Endodermal cell (in vitro differentiated cells): ENCODE data around the gene TMPRSS13. TPM values are rescaled to one million over a fixed set of nuclear protein-coding genes. Genes with fewer than 3 reads are reported as not detected.
A peak's percentile ranks its signal among the peaks of the same experiment; 100 is the strongest.

Experiments
- DNase-seq: peaks from one replicate; pipeline ENCODE4 v3.0.0-alpha.2; 2017
- H3K27ac ChIP-seq: 2 replicates; pipeline ENCODE4 v1.5.1; 2013; ENCODE audit warnings: mild to moderate bottlenecking, low read depth, low read length, moderate library complexity
- H3K27me3 ChIP-seq: 2 replicates; pipeline ENCODE4 v1.6.1; 2013; ENCODE audit warnings: mild to moderate bottlenecking, low read length, moderate library complexity; ENCODE audit not compliant: insufficient read depth, control insufficient read depth, poor library complexity, severe bottlenecking
- H3K36me3 ChIP-seq: 2 replicates; pipeline ENCODE4 v1.7.0; 2013; ENCODE audit warnings: mild to moderate bottlenecking, low read length, moderate library complexity; ENCODE audit not compliant: control insufficient read depth, insufficient read depth
- H3K4me1 ChIP-seq: one replicate; pipeline ENCODE4 v1.7.0; 2013; ENCODE audit warnings: low read length; ENCODE audit not compliant: control insufficient read depth, insufficient read depth
- H3K4me3 ChIP-seq: 2 replicates; pipeline ENCODE4 v1.5.1; 2013; ENCODE audit warnings: mild to moderate bottlenecking, low read length, moderate library complexity
- H3K9ac ChIP-seq: 2 replicates; pipeline ENCODE4 v1.6.1; 2013; ENCODE audit warnings: mild to moderate bottlenecking, low read length, moderate library complexity; ENCODE audit not compliant: poor library complexity, severe bottlenecking; ENCODE audit errors: extremely low read depth
- H3K9me3 ChIP-seq: 2 replicates; pipeline ENCODE4 v1.6.1; 2013; ENCODE audit warnings: mild to moderate bottlenecking, low read length, moderate library complexity; ENCODE audit not compliant: control insufficient read depth
- H3K27ac Mint-ChIP-seq: 2 replicates; pipeline ENCODE4 v1.8.0; 2020; ENCODE audit warnings: mixed read lengths
- H3K27me3 Mint-ChIP-seq: 2 replicates; pipeline ENCODE4 v1.8.0; 2021; ENCODE audit warnings: mild to moderate bottlenecking, mixed read lengths; ENCODE audit not compliant: insufficient read depth
- H3K36me3 Mint-ChIP-seq: 2 replicates; pipeline ENCODE4 v1.8.0; 2020; ENCODE audit warnings: low read depth, mixed read lengths
- H3K4me1 Mint-ChIP-seq: 2 replicates; pipeline ENCODE4 v1.8.0; 2020; ENCODE audit warnings: mixed read lengths
- H3K4me3 Mint-ChIP-seq: 2 replicates; pipeline ENCODE4 v1.8.0; 2020; ENCODE audit warnings: mild to moderate bottlenecking, moderate library complexity, mixed read lengths
- H3K9me3 Mint-ChIP-seq: 2 replicates; pipeline ENCODE4 v1.8.0; 2020; ENCODE audit warnings: mild to moderate bottlenecking, mixed read lengths
- WGBS, 2 experiments: methylation state at CpG; one replicate each; pipeline versions ENCODE4 v1.1.5 to v1.1.7; 2013; ENCODE audit warnings: missing lambda C conversion rate in 2 of 2, mixed read lengths in 1 of 2; ENCODE audit not compliant: insufficient coverage in 1 of 2, insufficient read length in 1 of 2; 5-methylcytosine and 5-hydroxymethylcytosine counted together
- total RNA-seq, 2 donors: library from RNA; stranded (reverse); fragmentation: NEBNext Ultra II Directional in 1 of 2; extraction: Animal tissue kit (Norgen Biotek cat#: 25700) in 1 of 2; gene quantifications; 2 replicates in 1 of 2; 3 replicates in 1 of 2; pipeline ENCODE4 v1.2.1, GENCODE V29; 2021
- TF ChIP-seq, protein P1 (sequence below): fragments of 200-600 bp; sonication (generic); conservative IDR thresholded peaks from 2 replicates; pipeline ENCODE4 v1.5.0; 2021; ENCODE audit warnings: antibody characterized with exemption, mild to moderate bottlenecking

Gene TMPRSS13
- total RNA-seq, 2 donors from 2014 or later = 2.5 to 6.4 TPM

- peaks cover 47% of the 10 kb centered on the region for H3K4me1 Mint-ChIP-seq
- H3K27me3 Mint-ChIP-seq = peaks cover 60% of the 10 kb centered on the region
- H3K27ac Mint-ChIP-seq = peak overlapping the region; percentile 79
- Histone ChIP-seq H3K9me3 (no peaks in the 10 kb centered on the region), H3K36me3 (peaks cover 4% of the 10 kb centered on the region), H3K27ac (peak overlapping the region; percentile 69), H3K4me1 (peaks cover 20% of the 10 kb centered on the region), H3K4me3 (peak overlapping the region; percentile 89), H3K27me3 (peaks cover 4% of the 10 kb centered on the region), H3K9ac (peak overlapping the region; percentile 71)
- DNase-seq = no peak
- peak overlapping the region; percentile 83 for H3K4me3 Mint-ChIP-seq
- TF ChIP-seq, protein P1, sequence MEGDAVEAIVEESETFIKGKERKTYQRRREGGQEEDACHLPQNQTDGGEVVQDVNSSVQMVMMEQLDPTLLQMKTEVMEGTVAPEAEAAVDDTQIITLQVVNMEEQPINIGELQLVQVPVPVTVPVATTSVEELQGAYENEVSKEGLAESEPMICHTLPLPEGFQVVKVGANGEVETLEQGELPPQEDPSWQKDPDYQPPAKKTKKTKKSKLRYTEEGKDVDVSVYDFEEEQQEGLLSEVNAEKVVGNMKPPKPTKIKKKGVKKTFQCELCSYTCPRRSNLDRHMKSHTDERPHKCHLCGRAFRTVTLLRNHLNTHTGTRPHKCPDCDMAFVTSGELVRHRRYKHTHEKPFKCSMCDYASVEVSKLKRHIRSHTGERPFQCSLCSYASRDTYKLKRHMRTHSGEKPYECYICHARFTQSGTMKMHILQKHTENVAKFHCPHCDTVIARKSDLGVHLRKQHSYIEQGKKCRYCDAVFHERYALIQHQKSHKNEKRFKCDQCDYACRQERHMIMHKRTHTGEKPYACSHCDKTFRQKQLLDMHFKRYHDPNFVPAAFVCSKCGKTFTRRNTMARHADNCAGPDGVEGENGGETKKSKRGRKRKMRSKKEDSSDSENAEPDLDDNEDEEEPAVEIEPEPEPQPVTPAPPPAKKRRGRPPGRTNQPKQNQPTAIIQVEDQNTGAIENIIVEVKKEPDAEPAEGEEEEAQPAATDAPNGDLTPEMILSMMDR = no peak
- no peaks in the 10 kb centered on the region for H3K36me3 Mint-ChIP-seq
- 2% methylated on average over 8 to 9 of the region's 9 CpGs for WGBS, 2 experiments
- no peaks in the 10 kb centered on the region for H3K9me3 Mint-ChIP-seq
Observed at GRCh38 chr11:117876059-117876340, 53.2 kb downstream of the TMPRSS13 start.

DNA sequence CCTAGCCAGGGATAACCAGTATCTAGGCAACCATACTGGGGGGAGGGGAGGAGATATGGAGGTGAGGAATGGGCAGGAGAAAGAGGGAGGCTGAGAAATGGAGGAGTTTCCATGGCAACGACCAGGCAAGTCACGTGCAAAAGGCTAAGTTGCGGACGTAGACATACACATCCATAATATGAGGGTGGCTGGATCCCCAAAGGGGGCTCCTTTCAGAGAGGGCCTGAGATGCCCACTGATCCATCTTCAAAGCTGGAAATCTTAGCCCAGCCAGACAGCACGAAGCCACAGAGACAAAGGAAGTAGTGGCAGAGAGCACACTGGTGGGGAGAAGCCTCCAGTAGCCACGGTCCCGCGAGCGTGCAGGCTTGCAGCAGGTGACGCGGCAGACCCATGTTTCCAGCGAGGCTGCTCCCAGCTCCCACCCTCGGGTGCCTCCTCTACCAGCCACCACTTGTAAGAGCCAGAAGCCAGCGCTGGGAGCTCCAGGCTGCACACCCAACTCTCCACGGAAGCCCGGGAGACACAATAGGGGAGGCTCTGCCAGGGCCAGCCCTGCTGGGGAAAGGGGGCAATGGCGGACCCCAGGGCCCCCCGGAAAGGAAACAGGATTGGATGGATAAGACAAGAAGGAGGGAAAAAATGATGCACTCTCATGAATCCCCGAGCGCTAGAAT, 53.7 kb downstream of the TMPRSS13 start:
- peaks cover 4% of the 10 kb centered on the region for H3K27me3 ChIP-seq
- 0 to 15% methylated on average over 2 to 20 of the region's 20 CpGs for WGBS, 2 experiments
- peak overlapping the region; percentile 71 for H3K9ac ChIP-seq
- peaks cover 20% of the 10 kb centered on the region for H3K4me1 ChIP-seq
- Mint-ChIP-seq H3K27me3 (peaks cover 59% of the 10 kb centered on the region), H3K36me3 (no peaks in the 10 kb centered on the region), H3K4me1 (peaks cover 47% of the 10 kb centered on the region), H3K9me3 (no peaks in the 10 kb centered on the region), H3K4me3 (peak overlapping the region; percentile 83), H3K27ac (no peak overlapping the region)
- DNase-seq = no peak
- H3K27ac ChIP-seq = peak overlapping the region; percentile 41
- no peaks in the 10 kb centered on the region for H3K9me3 ChIP-seq
- TF ChIP-seq, protein P1 = no peak
- H3K36me3 ChIP-seq = peaks cover 4% of the 10 kb centered on the region
- peak overlapping the region; percentile 89 for H3K4me3 ChIP-seq

DNA sequence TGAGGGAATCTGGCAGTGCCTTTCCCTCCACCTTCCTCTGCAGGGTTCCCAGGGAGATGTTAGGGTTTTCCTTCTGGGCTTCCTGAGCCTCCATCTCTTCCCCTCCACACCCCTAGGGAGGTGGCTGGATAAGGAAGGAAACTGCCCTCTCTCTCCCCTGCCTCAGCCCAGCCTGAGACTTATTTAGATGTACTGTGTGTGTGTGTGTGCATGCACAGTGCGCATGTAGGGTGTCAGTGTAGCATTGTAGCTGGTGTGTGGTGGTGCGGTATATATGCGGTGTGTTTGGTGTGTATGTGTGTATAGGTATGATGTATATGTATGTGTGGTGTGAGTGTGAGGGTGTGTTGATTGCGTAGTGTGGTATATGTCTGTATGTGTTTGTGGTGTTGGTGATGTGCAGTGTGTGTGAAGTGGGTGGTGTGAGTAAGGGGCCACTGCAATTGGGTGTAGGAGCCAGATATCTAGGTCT, 54.3 kb downstream of the TMPRSS13 start:
- WGBS, 2 experiments = 96 to 100% methylated on average over 1 to 4 of the region's 4 CpGs
- Mint-ChIP-seq H3K27me3 (peaks cover 56% of the 10 kb centered on the region), H3K4me1 (peaks cover 47% of the 10 kb centered on the region), H3K27ac (no peak overlapping the region), H3K4me3 (peak overlapping the region; percentile 83), H3K36me3 (no peaks in the 10 kb centered on the region), H3K9me3 (no peaks in the 10 kb centered on the region)
- Histone ChIP-seq H3K27ac (no peak overlapping the region), H3K4me3 (peak overlapping the region; percentile 89), H3K9me3 (no peaks in the 10 kb centered on the region), H3K36me3 (peaks cover 4% of the 10 kb centered on the region), H3K9ac (no peak overlapping the region), H3K4me1 (peaks cover 21% of the 10 kb centered on the region), H3K27me3 (peaks cover 4% of the 10 kb centered on the region)
- no peak for DNase-seq
- TF ChIP-seq, protein P1 = no peak
